ENCODE data around the gene RABGAP1.

The RABGAP1 gene

GRCh38 chr9:123115146-123115913 is 174.5 kb downstream of the RABGAP1 start:
- no peak for DNase-seq

GRCh38 chr9:123116036-123116435 is 175.2 kb downstream of the RABGAP1 start:
- no peak for DNase-seq

- no peak for DNase-seq
These were observed 178.7 kb downstream of the RABGAP1 start for GRCh38 chr9:123119566-123119965.

- DNase-seq = no peak
These were observed 179.3 kb downstream of the RABGAP1 start for GRCh38 chr9:123120131-123120530.

- peak; percentile 2 for DNase-seq
These were observed 180.1 kb downstream of the RABGAP1 start for GRCh38 chr9:123120953-123121352.

- DNase-seq = no peak
These were observed 180.6 kb downstream of the RABGAP1 start for GRCh38 chr9:123121457-123121856.

GRCh38 chr9:123127512-123128075 is 186.8 kb downstream of the RABGAP1 start:
- no peak for DNase-seq

GRCh38 chr9:123128591-123128990 is 187.8 kb downstream of the RABGAP1 start:
- no peak for DNase-seq

- no peak for DNase-seq
These were observed 188.6 kb downstream of the RABGAP1 start for GRCh38 chr9:123129423-123129822.

GRCh38 chr9:123131258-123131657 is 190.4 kb downstream of the RABGAP1 start:
- peak; percentile 58 for DNase-seq

GRCh38 chr9:123131993-123132392 is 191.2 kb downstream of the RABGAP1 start:
- DNase-seq = no peak

GRCh38 chr9:123132696-123133095 is 191.9 kb downstream of the RABGAP1 start:
- no peak for DNase-seq

- no peak for DNase-seq
These were observed 194.6 kb downstream of the RABGAP1 start for GRCh38 chr9:123135430-123135829.

- DNase-seq = no peak
These were observed 197.3 kb downstream of the RABGAP1 start for GRCh38 chr9:123138163-123138562.

GRCh38 chr9:123149067-123149466 is 208.2 kb downstream of the RABGAP1 start:
- DNase-seq = no peak

GRCh38 chr9:123150708-123151503 is 210.1 kb downstream of the RABGAP1 start:
- DNase-seq = peak; percentile 10

Data from HCEC 1CT (cell line).